Measurements from ENCODE around the gene YES1.

YES1 gene

GRCh38 chr18:693466-694187 is 118.4 kb downstream of the YES1 start:
- ChIA-PET POLR2A (interaction anchor here (1.4 kb wide), 1 partner anchor 16 kb away, joined by 4 read pairs; no protein-coding TSS in a partner anchor), CTCF (interaction anchor here (0.7 to 0.8 kb wide), 2 partner anchors 11 to 477 kb away, joined by 3 to 4 read pairs; no protein-coding TSS in a partner anchor)
- TF ChIP-seq ZNF76 (tag by site-specific recombination; IDR thresholded peaks at IDR 0.05; ENCODE audit: borderline replicate concordance, low read depth), result no peak
- TF ChIP-seq ZIC2 (tag by site-specific recombination; IDR thresholded peaks at IDR 0.05), result no peak
- TF ChIP-seq ZNF148 (tag by site-specific recombination; IDR thresholded peaks at IDR 0.05; ENCODE audit: borderline replicate concordance), result no peak
- Histone ChIP-seq H3K27ac (ENCODE audit: extremely low read depth, low read depth, low read length) (no peak overlapping the region), H3K9me3 (ENCODE audit: control insufficient read depth, insufficient read depth, low read depth, low read length) (no peaks in the 10 kb centered on the region), H3K36me3 (ENCODE audit: control insufficient read depth in 2 of 2, insufficient read depth in 1 of 2, low read length in 2 of 2) (peaks cover 24 to 37% of the 10 kb centered on the region in 2 experiments; a peak in 2 of 3 replicates), H3K4me3 (ENCODE audit: low read depth, low read length) (no peak overlapping the region), H3K4me1 (ENCODE audit: control insufficient read depth, insufficient read depth, low read length) (no peaks in the 10 kb centered on the region)

GRCh38 chr18:692824-693223 is 119.2 kb downstream of the YES1 start:
- H3K27ac ChIP-seq (ENCODE audit: extremely low read depth, low read depth, low read length), result peak overlapping the region; percentile 24; the same call in 1 of the 2 replicates

GRCh38 chr18:688323-688722 is 123.7 kb downstream of the YES1 start:
- Histone ChIP-seq H3K27ac (ENCODE audit: extremely low read depth, low read depth, low read length) (no peak overlapping the region), H3K4me1 (ENCODE audit: control insufficient read depth, insufficient read depth, low read length) (no peaks in the 10 kb centered on the region), H3K4me3 (ENCODE audit: low read depth, low read length) (no peak overlapping the region), H3K9me3 (ENCODE audit: control insufficient read depth, insufficient read depth, low read depth, low read length) (no peaks in the 10 kb centered on the region), H3K36me3 (ENCODE audit: control insufficient read depth in 2 of 2, insufficient read depth in 1 of 2, low read length in 2 of 2) (peaks cover 13 to 48% of the 10 kb centered on the region in 2 experiments; a peak in 2 of 3 replicates)
- no peak for TF ChIP-seq ZNF530 (tag by site-specific recombination; IDR thresholded peaks at IDR 0.05; ENCODE audit: low read depth)
- ChIA-PET CTCF (no interaction called here), POLR2A (interaction anchor here (0.8 to 0.9 kb wide), 2 partner anchors 11 to 18 kb away, joined by 3 read pairs; no protein-coding TSS in a partner anchor)

More at GRCh38 chr18:692824-693223, 119.2 kb downstream of the YES1 start:
- peaks cover 26 to 40% of the 10 kb centered on the region in 2 experiments; a peak in 2 of 3 replicates for H3K36me3 ChIP-seq (ENCODE audit: control insufficient read depth in 2 of 2, insufficient read depth in 1 of 2, low read length in 2 of 2)
- peak; percentile 36 for TF ChIP-seq GLIS1 (tag by site-specific recombination; IDR thresholded peaks at IDR 0.05)
- TF ChIP-seq ZNF292 (tag by site-specific recombination; IDR thresholded peaks at IDR 0.05; ENCODE audit: borderline replicate concordance, low read depth), result no peak
- TF ChIP-seq ZIC2 (tag by site-specific recombination; IDR thresholded peaks at IDR 0.05), result peak; percentile 38
- no peaks in the 10 kb centered on the region for H3K9me3 ChIP-seq (ENCODE audit: control insufficient read depth, insufficient read depth, low read depth, low read length)
- no peak overlapping the region for H3K4me3 ChIP-seq (ENCODE audit: low read depth, low read length)
- H3K4me1 ChIP-seq (ENCODE audit: control insufficient read depth, insufficient read depth, low read length), result no peaks in the 10 kb centered on the region
- CTCF ChIA-PET, result interaction anchor here (0.7 to 1.5 kb wide), 3 partner anchors 12 to 477 kb away, joined by 3 to 4 read pairs (median 4); no protein-coding TSS in a partner anchor
- POLR2A ChIA-PET, result interaction anchor here (1.4 kb wide), 1 partner anchor 17 kb away, joined by 4 read pairs; no protein-coding TSS in a partner anchor

GRCh38 chr18:686339-687111 is 125.5 kb downstream of the YES1 start:
- ChIA-PET CTCF (interaction anchor here (0.7 to 1.7 kb wide), 6 partner anchors 9 to 153 kb away, joined by 3 to 5 read pairs (median 4); no protein-coding TSS in a partner anchor), POLR2A (no interaction called here)
- Histone ChIP-seq H3K4me3 (ENCODE audit: low read depth, low read length) (no peak overlapping the region), H3K27ac (ENCODE audit: extremely low read depth, low read depth, low read length) (no peak overlapping the region), H3K36me3 (ENCODE audit: control insufficient read depth in 2 of 2, insufficient read depth in 1 of 2, low read length in 2 of 2) (peaks cover 14 to 46% of the 10 kb centered on the region in 2 experiments; a peak in 2 of 3 replicates), H3K9me3 (ENCODE audit: control insufficient read depth, insufficient read depth, low read depth, low read length) (no peaks in the 10 kb centered on the region), H3K4me1 (ENCODE audit: control insufficient read depth, insufficient read depth, low read length) (no peaks in the 10 kb centered on the region)
- TF ChIP-seq ZIC2 (tag by site-specific recombination; IDR thresholded peaks at IDR 0.05) (peak; percentile 77), ZNF132 (tag by site-specific recombination; IDR thresholded peaks at IDR 0.05; ENCODE audit: borderline replicate concordance) (no peak)

GRCh38 chr18:685438-685837 is 126.6 kb downstream of the YES1 start:
- no peak overlapping the region for H3K27ac ChIP-seq (ENCODE audit: extremely low read depth, low read depth, low read length)
- ChIA-PET CTCF (interaction anchor here (1.1 kb wide), 2 partner anchors 61 to 154 kb away, joined by 3 read pairs; no protein-coding TSS in a partner anchor), POLR2A (no interaction called here)
- H3K9me3 ChIP-seq (ENCODE audit: control insufficient read depth, insufficient read depth, low read depth, low read length), result no peaks in the 10 kb centered on the region
- peaks cover 14 to 48% of the 10 kb centered on the region in 2 experiments; a peak in 2 of 3 replicates for H3K36me3 ChIP-seq (ENCODE audit: control insufficient read depth in 2 of 2, insufficient read depth in 1 of 2, low read length in 2 of 2)
- TF ChIP-seq ZNF10 (tag by site-specific recombination; IDR thresholded peaks at IDR 0.05) (no peak), ZNF248 (tag by site-specific recombination; IDR thresholded peaks at IDR 0.05) (no peak), ZNF26 (tag by site-specific recombination; IDR thresholded peaks at IDR 0.05) (no peak)
- no peaks in the 10 kb centered on the region for H3K4me1 ChIP-seq (ENCODE audit: control insufficient read depth, insufficient read depth, low read length)
- no peak overlapping the region for H3K4me3 ChIP-seq (ENCODE audit: low read depth, low read length)
